Measurements from ENCODE around the gene RDM1. TPM values are rescaled to one million over a fixed set of nuclear protein-coding genes. Genes with fewer than 3 reads are reported as not detected.
"Not testable (repeated sequence)": the region's sequence is repeated elsewhere in the genome, so short reads cannot be mapped to it uniquely, and the experiment has no call there.

Gene RDM1
- total RNA-seq, 1 experiment from 2014 or later = 6.2 TPM

DNA sequence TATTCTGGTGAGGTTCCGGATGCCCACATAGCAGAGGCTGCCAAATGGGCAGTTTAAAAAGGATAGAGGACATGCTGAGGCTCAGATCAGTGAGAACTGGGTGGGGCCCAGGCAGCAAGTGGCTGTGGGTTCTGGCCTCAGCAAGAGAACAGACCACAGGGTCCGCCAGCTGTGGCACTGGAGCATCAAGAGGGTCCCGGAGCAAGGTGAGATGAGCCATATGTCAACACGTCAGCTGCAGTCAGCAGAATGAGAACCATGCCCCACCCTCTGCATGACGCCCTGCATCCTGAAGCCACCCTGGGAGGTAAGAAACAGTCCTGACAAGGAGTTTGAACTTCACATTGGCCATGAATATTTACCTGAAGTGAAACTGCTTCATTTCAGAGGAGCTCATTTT lies 30.3 kb downstream of the RDM1 start:
- H3K4me3 Mint-ChIP-seq (ENCODE audit: low read depth, unreplicated experiment) = no peak overlapping the region
- CTCF ChIA-PET = interaction anchor here (0.7 kb wide), 1 partner anchor 9 kb away, joined by 3 read pairs; no protein-coding TSS in a partner anchor
- no peak for DNase-seq
- intact Hi-C loops (cut with micrococcal nuclease; ENCODE audit: unreplicated experiment) = no loop called here
- H3K9me3 Mint-ChIP-seq (ENCODE audit: low read depth, unreplicated experiment) = no peaks in the 10 kb centered on the region
- H3K27me3 Mint-ChIP-seq (ENCODE audit: unreplicated experiment) = peaks cover 7% of the 10 kb centered on the region
- no peak overlapping the region for H3K27ac Mint-ChIP-seq (ENCODE audit: unreplicated experiment)
- no peak for TF ChIP-seq CTCF (IDR thresholded peaks at IDR 0.05; ENCODE audit: unreplicated experiment)
- BruUV-seq (replicated peaks) = no TSS peak
- peaks cover 32% of the 10 kb centered on the region for H3K4me1 Mint-ChIP-seq (ENCODE audit: low read depth, unreplicated experiment)
- no peaks in the 10 kb centered on the region for H3K36me3 Mint-ChIP-seq (ENCODE audit: insufficient read depth, unreplicated experiment)

DNA sequence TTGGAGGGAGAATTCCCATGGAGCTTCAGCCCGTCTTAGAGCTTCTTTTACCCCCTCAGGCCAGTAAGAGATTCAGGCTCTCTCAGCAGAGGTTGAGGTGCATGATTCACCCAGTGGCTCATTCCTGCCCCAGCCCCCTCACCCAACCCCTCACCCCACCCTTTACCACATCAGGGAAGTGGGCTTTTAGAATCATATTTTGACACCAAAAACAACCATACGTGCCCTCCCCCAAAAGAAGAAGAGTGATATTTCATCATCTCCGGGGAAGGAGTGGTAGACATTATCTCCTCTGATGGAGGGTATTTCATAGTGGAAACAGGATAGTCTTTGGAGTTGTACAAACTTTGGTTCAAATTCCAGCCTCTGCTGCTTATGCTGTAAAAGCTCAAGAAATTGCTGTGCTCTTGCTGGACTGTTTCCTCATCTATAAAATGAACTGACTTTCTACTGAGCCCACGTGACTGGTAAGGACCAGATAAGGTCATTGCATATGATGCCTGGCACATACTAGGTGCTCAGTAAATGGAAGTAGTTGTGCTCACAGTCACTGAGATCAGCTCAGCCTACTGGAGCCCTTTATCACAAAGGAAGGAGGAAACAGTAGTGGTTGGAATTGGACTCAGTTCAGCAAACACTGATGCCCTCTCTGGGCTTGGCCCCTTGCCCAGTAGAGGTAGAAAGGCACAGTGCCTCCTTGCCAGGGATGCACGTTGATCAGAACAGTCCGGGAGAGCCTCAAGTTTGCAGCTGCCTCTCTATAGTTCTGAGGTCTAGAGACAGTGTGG lies 32.1 kb downstream of the RDM1 start:
- H3K4me3 Mint-ChIP-seq (ENCODE audit: low read depth, unreplicated experiment) = no peak overlapping the region
- H3K9me3 Mint-ChIP-seq (ENCODE audit: low read depth, unreplicated experiment) = no peaks in the 10 kb centered on the region
- H3K27me3 Mint-ChIP-seq (ENCODE audit: unreplicated experiment) = peaks cover 7% of the 10 kb centered on the region
- CTCF ChIA-PET = interaction anchor here (0.8 kb wide), 1 partner anchor 9 kb away, joined by 4 read pairs; no protein-coding TSS in a partner anchor
- intact Hi-C loops (cut with micrococcal nuclease; ENCODE audit: unreplicated experiment) = no loop called here
- DNase-seq = peak; percentile 66
- TF ChIP-seq CTCF (IDR thresholded peaks at IDR 0.05; ENCODE audit: unreplicated experiment) = no peak
- H3K27ac Mint-ChIP-seq (ENCODE audit: unreplicated experiment) = no peak overlapping the region
- peaks cover 32% of the 10 kb centered on the region for H3K4me1 Mint-ChIP-seq (ENCODE audit: low read depth, unreplicated experiment)
- no peaks in the 10 kb centered on the region for H3K36me3 Mint-ChIP-seq (ENCODE audit: insufficient read depth, unreplicated experiment)
- BruUV-seq (replicated peaks) = no TSS peak

GRCh38 chr17:35897772-35898171 lies 32.8 kb downstream of the RDM1 start:
- CTCF ChIA-PET; H3K9me3 Mint-ChIP-seq (ENCODE audit: low read depth, unreplicated experiment); H3K27me3 Mint-ChIP-seq (ENCODE audit: unreplicated experiment); BruUV-seq (replicated peaks); H3K36me3 Mint-ChIP-seq (ENCODE audit: insufficient read depth, unreplicated experiment); intact Hi-C loops (cut with micrococcal nuclease; ENCODE audit: unreplicated experiment); H3K27ac Mint-ChIP-seq (ENCODE audit: unreplicated experiment); DNase-seq; H3K4me3 Mint-ChIP-seq (ENCODE audit: low read depth, unreplicated experiment): not testable (repeated sequence)
- H3K4me1 Mint-ChIP-seq (ENCODE audit: low read depth, unreplicated experiment) = peaks cover 32% of the 10 kb centered on the region

DNA sequence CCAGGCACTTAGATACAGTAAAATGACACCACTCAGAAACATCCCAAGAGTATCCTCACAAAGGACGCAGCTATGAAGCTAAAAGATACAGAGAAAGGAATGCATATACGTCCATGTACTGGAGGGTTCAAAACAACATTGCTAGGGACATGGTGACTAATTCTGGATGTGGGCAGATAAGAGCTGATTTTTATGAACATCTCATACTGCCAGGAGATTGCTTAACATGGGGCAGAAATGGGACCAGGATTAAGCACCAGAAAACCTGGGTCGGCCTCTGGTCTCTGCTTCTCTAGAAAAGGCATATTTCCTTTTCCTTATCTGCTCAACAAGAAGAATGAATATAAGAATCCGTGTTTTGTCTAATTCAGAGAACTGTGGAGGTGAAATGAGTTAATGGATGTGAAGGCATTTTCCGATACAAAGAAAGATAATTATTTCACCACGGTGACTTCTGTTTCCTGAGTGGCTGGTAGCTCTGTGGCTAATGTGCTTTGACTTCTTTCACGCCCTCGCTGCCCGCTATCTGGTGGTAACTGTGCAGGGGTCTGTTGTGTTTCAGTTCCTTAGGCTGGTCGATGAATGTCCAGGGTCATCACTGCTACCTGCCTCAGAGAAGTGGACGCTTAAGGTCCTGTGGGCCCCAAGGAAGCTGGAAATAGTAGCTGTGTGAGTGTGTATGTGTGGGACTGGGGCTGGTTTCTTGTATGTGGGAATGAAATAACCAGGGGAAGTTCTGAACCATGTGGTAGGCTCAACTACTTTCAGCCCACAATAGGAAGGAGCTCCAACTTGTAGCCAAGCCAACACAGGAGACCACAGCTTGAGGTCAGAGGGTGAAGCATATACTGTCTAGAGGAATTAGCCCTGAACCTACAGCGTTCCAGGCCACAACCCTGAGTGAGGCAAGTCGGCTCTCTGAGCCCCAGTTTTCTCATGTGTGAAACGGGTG lies 34.7 kb downstream of the RDM1 start:
- intact Hi-C loops (cut with micrococcal nuclease; ENCODE audit: unreplicated experiment) = no loop called here
- BruUV-seq (replicated peaks) = no TSS peak
- Mint-ChIP-seq H3K36me3 (ENCODE audit: insufficient read depth, unreplicated experiment) (no peaks in the 10 kb centered on the region), H3K4me3 (ENCODE audit: low read depth, unreplicated experiment) (no peak overlapping the region), H3K27me3 (ENCODE audit: unreplicated experiment) (peaks cover 7% of the 10 kb centered on the region), H3K9me3 (ENCODE audit: low read depth, unreplicated experiment) (no peaks in the 10 kb centered on the region), H3K27ac (ENCODE audit: unreplicated experiment) (no peak overlapping the region), H3K4me1 (ENCODE audit: low read depth, unreplicated experiment) (peaks cover 26% of the 10 kb centered on the region)
- CTCF ChIA-PET = no interaction called here
- TF ChIP-seq CTCF (IDR thresholded peaks at IDR 0.05; ENCODE audit: unreplicated experiment) = no peak
- no peak for DNase-seq
